Measurements from ENCODE around the gene POLR2L. TPM values are rescaled to one million over a fixed set of nuclear protein-coding genes. Genes with fewer than 3 reads are reported as not detected.

POLR2L gene
- total and polyA plus RNA-seq, 2 of the 13 experiments (the other 11 are each of a cell fraction or from before 2014, with no cell fraction given): 104 to 114 TPM

DNA sequence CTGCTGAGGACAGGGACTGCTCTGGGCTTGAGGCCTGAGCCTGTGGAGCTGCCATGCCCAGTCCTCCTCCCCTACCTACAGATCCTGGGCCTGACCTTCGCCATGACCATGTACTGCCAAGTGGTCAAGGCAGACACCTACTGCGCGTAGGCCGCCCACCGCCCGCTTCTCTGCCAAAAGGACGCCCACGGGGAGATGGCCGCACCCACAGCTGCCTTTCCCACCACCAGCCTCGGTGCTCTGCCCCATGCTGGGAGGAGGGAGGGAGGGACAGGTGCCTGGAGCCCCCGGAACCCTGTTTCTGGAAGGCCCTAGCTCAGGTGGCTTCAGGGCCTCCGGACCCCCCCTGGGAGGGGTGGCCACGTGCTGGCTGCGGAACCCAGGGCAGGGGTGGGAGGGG lies 24.2 kb upstream of the POLR2L start (continued):
- TF ChIP-seq, protein P1, sequence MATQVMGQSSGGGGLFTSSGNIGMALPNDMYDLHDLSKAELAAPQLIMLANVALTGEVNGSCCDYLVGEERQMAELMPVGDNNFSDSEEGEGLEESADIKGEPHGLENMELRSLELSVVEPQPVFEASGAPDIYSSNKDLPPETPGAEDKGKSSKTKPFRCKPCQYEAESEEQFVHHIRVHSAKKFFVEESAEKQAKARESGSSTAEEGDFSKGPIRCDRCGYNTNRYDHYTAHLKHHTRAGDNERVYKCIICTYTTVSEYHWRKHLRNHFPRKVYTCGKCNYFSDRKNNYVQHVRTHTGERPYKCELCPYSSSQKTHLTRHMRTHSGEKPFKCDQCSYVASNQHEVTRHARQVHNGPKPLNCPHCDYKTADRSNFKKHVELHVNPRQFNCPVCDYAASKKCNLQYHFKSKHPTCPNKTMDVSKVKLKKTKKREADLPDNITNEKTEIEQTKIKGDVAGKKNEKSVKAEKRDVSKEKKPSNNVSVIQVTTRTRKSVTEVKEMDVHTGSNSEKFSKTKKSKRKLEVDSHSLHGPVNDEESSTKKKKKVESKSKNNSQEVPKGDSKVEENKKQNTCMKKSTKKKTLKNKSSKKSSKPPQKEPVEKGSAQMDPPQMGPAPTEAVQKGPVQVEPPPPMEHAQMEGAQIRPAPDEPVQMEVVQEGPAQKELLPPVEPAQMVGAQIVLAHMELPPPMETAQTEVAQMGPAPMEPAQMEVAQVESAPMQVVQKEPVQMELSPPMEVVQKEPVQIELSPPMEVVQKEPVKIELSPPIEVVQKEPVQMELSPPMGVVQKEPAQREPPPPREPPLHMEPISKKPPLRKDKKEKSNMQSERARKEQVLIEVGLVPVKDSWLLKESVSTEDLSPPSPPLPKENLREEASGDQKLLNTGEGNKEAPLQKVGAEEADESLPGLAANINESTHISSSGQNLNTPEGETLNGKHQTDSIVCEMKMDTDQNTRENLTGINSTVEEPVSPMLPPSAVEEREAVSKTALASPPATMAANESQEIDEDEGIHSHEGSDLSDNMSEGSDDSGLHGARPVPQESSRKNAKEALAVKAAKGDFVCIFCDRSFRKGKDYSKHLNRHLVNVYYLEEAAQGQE (IDR thresholded peaks at IDR 0.05; ENCODE audit: borderline replicate concordance in 1 of 2, low read depth in 1 of 2, low read length in 2 of 2): no peak
- TF ChIP-seq ELK4 (CRISPR knock-in tag; IDR thresholded peaks at IDR 0.05; ENCODE audit: borderline replicate concordance): no peak
- TF ChIP-seq, protein P2, sequence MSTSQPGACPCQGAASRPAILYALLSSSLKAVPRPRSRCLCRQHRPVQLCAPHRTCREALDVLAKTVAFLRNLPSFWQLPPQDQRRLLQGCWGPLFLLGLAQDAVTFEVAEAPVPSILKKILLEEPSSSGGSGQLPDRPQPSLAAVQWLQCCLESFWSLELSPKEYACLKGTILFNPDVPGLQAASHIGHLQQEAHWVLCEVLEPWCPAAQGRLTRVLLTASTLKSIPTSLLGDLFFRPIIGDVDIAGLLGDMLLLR (CRISPR knock-in tag; IDR thresholded peaks at IDR 0.05): no peak
- TF ChIP-seq SAFB2 (CRISPR knock-in tag; IDR thresholded peaks at IDR 0.05; ENCODE audit: borderline replicate concordance, low read depth): no peak
